BJ (cell line): ENCODE data around the gene AQP2. TPM values are rescaled to one million over a fixed set of nuclear protein-coding genes. Genes with fewer than 3 reads are reported as not detected.

Experiments used
- CTCF ChIA-PET: fragments of 350-600 bp; formaldehyde crosslinking; extraction: SDS; loops from one replicate; lab custom pipeline; 2021; ENCODE audit warnings: antibody characterized with exemption, inconsistent platforms; lab: Yijun Ruan, JAX
- POLR2A ChIA-PET: fragments of 300-600 bp; sonication (Branson Sonifier 250); formaldehyde crosslinking; extraction: SDS; loops from one replicate; lab custom pipeline; 2021; ENCODE audit warnings: antibody characterized with exemption; lab: Charles Lee
- DNase-seq: peaks from one replicate; pipeline ENCODE4 v3.0.0-alpha.2; 2011; ENCODE audit warnings: low read depth
- H3K27me3 ChIP-seq: 2 replicates; pipeline ENCODE4 v1.6.0; 2011; ENCODE audit warnings: low read length; ENCODE audit not compliant: control insufficient read depth, insufficient read depth
- H3K36me3 ChIP-seq: 2 replicates; pipeline ENCODE4 v1.5.1; 2011; ENCODE audit warnings: low read length; ENCODE audit not compliant: control insufficient read depth, insufficient read depth
- H3K4me3 ChIP-seq: 2 replicates; pipeline ENCODE4 v1.5.1; 2011; ENCODE audit warnings: low read depth, mild to moderate bottlenecking, control low read depth, low read length
- CTCF ChIP-seq: IDR thresholded peaks from 2 replicates; pipeline ENCODE4 v1.5.1; 2011; ENCODE audit warnings: low read depth, mild to moderate bottlenecking, control low read depth, inconsistent platforms, low read length, moderate library complexity; ENCODE audit not compliant: insufficient read depth
- polyA plus RNA-seq: library from polyadenylated mRNA; depleted of rRNA; stranded (reverse); fragments of >200 nt; gene quantifications from 2 replicates; pipeline ENCODE4 v1.2.3, GENCODE V29; 2011

AQP2 gene
- polyA plus RNA-seq, 1 experiment: not detected

GRCh38 chr12:49978125-49978524, 27.6 kb downstream of the AQP2 start:
- CTCF ChIA-PET: interaction anchor here (1.1 to 10.2 kb wide), 5 partner anchors 9 to 92 kb away, joined by 3 to 95 read pairs (median 14); partner anchors contain the start of gene AQP6
- POLR2A ChIA-PET: no interaction called here

GRCh38 chr12:49979016-49979586, 28.6 kb downstream of the AQP2 start:
- no peaks in the 10 kb centered on the region for H3K27me3 ChIP-seq
- H3K36me3 ChIP-seq: no peaks in the 10 kb centered on the region
- no peak for TF ChIP-seq CTCF
- H3K4me3 ChIP-seq: no peak overlapping the region
- no peak for DNase-seq
- ChIA-PET CTCF (interaction anchor here (1.1 to 10.2 kb wide), 5 partner anchors 10 to 91 kb away, joined by 3 to 95 read pairs (median 14); partner anchors contain the start of gene AQP6), POLR2A (no interaction called here)

More at GRCh38 chr12:49978125-49978524, 27.6 kb downstream of the AQP2 start:
- Histone ChIP-seq H3K36me3 (no peaks in the 10 kb centered on the region), H3K4me3 (no peak overlapping the region), H3K27me3 (no peaks in the 10 kb centered on the region)
- no peak for TF ChIP-seq CTCF
- no peak for DNase-seq

GRCh38 chr12:49979791-49980190, 29.3 kb downstream of the AQP2 start:
- no peak for DNase-seq
- Histone ChIP-seq H3K4me3 (no peak overlapping the region), H3K36me3 (no peaks in the 10 kb centered on the region), H3K27me3 (no peaks in the 10 kb centered on the region)
- ChIA-PET CTCF (interaction anchor here (1.1 to 10.2 kb wide), 6 partner anchors 10 to 91 kb away, joined by 3 to 95 read pairs (median 16); partner anchors contain the start of gene AQP6), POLR2A (interaction anchor here (0.7 kb wide), 1 partner anchor 239 kb away, joined by 6 read pairs; no protein-coding TSS in a partner anchor)
- no peak for TF ChIP-seq CTCF

- Histone ChIP-seq H3K36me3 (no peaks in the 10 kb centered on the region), H3K4me3 (no peak overlapping the region), H3K27me3 (no peaks in the 10 kb centered on the region)
- no peak for TF ChIP-seq CTCF
- ChIA-PET CTCF (interaction anchor here (1.1 to 10.2 kb wide), 12 partner anchors 9 to 94 kb away, joined by 3 to 95 read pairs (median 9); partner anchors contain the start of gene AQP6), POLR2A (no interaction called here)
- no peak for DNase-seq
Observed at GRCh38 chr12:49980501-49981349, 30.2 kb downstream of the AQP2 start.
